Measurements from ENCODE around the gene IL11.

DNA sequence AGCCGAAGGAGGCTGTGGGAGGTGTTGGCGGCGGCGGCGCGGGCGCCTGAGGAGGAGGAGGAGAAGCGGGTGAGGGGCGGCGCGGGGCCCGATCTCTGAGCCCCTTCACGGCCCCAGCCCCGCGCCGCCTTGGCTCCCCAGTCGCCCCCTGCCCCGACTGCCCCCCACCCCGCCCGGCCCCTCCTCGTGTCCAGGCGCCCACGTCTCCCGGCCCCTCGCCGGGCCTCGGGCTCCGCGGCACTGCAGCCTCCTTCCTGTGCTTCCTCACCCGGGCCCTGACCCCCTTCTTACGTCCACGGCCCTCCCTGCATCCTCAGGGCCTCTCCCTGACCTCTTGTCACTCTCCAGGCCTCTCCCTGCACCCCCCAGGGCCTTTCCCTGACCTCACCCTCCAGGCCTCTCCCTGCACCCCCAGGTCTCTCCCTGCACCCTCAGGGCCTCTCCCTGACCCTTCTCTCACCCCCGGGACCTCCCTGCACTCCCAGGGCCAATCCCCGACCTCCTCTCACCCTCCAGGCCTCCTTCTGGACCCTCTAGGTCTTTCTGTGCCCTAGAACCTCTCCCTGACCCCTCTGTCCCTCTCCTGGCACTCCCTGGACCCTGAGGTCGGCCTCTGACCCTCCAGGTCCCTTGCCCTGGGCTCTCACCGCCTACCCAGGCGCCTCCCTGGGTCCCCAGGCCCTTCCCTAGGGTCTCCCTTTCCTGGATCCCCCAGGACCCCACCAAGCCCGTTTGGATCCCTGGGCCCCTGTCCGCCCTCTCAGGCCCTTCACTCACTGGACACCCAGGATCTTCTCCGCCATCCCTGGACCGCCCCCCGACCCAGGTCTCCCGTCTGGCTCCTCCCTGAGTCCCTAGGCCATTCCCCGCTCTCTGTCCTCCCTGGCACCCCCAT lies 30.1 kb downstream of the IL11 start:
- TF ChIP-seq POLR2AphosphoS5 (IDR thresholded peaks at IDR 0.05), result peak in 2 of 3 donors; percentile 96 to 99
- TF ChIP-seq, protein P1, sequence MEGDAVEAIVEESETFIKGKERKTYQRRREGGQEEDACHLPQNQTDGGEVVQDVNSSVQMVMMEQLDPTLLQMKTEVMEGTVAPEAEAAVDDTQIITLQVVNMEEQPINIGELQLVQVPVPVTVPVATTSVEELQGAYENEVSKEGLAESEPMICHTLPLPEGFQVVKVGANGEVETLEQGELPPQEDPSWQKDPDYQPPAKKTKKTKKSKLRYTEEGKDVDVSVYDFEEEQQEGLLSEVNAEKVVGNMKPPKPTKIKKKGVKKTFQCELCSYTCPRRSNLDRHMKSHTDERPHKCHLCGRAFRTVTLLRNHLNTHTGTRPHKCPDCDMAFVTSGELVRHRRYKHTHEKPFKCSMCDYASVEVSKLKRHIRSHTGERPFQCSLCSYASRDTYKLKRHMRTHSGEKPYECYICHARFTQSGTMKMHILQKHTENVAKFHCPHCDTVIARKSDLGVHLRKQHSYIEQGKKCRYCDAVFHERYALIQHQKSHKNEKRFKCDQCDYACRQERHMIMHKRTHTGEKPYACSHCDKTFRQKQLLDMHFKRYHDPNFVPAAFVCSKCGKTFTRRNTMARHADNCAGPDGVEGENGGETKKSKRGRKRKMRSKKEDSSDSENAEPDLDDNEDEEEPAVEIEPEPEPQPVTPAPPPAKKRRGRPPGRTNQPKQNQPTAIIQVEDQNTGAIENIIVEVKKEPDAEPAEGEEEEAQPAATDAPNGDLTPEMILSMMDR (IDR thresholded peaks at IDR 0.05), result no peak

All from stomach (tissue), 4 donors.